GM12872 (cell line): Measurements from ENCODE around the gene ARTN.

ENCODE experiments used
- TF ChIP-seq, protein P1 (sequence below): IDR thresholded peaks from 3 replicates; pipeline ENCODE4 v1.5.1; 2011; ENCODE audit warnings: low read depth, mild to moderate bottlenecking, low read length, moderate library complexity; ENCODE audit not compliant: insufficient read depth

ARTN gene

GRCh38 chr1:43933386-43934100 is at the start of gene ARTN:
Gene ARTN (plus strand): TSS chr1:43933801. CDS start chr1:43935657, 1,856 bp downstream.
- TF ChIP-seq, protein P1, sequence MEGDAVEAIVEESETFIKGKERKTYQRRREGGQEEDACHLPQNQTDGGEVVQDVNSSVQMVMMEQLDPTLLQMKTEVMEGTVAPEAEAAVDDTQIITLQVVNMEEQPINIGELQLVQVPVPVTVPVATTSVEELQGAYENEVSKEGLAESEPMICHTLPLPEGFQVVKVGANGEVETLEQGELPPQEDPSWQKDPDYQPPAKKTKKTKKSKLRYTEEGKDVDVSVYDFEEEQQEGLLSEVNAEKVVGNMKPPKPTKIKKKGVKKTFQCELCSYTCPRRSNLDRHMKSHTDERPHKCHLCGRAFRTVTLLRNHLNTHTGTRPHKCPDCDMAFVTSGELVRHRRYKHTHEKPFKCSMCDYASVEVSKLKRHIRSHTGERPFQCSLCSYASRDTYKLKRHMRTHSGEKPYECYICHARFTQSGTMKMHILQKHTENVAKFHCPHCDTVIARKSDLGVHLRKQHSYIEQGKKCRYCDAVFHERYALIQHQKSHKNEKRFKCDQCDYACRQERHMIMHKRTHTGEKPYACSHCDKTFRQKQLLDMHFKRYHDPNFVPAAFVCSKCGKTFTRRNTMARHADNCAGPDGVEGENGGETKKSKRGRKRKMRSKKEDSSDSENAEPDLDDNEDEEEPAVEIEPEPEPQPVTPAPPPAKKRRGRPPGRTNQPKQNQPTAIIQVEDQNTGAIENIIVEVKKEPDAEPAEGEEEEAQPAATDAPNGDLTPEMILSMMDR = no peak

DNA sequence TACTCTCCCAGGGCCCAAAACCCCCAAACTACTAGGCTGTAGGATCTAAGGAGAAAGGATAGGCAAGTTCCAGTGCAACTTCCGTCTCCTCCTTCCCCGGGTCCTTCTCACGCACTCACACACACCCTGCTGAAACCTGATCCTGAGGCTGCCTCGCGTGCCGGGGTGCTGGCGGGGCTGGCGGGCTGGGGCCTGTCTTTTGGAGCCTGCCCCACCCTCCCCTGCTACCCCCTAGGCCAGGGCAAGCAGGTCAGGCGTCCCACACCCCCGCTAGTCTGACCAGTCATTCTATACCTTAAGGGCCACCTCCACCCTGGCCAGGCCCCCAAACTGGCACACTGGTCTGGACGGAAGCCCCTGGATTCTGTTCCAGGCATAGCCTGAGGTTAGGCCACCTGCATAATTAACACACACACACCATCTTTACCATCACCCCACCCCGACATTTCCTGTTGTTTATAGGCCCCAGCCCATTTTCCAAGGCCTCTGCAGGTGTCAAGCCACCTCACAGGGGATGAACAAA is 48.3 kb upstream of the ARTN start:
- TF ChIP-seq, protein P1 = no peak

- TF ChIP-seq, protein P1 = no peak
Measured at GRCh38 chr1:43887748-43888147, 45.9 kb upstream of the ARTN start.

- TF ChIP-seq, protein P1 = no peak
Measured at GRCh38 chr1:43890815-43891214, 42.8 kb upstream of the ARTN start.

DNA sequence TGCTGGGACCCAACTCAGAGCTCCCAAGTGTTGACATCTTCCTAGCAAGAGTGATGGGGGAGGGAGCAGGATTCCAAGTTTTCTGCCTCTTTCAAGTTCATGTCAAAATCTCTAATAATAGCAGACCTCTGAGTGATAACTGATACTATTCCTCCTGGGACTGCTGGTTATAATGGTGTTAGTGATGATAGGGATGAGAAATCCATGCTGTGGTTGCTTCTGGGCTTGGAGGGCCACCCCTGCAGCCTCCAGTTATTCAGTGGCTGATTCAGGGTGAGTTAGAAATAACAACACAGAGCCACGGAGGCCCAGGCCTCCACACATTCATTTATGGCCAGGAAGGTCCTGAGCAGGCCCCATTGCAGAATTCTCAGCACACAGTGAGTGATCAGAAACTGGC is 40.6 kb upstream of the ARTN start:
- TF ChIP-seq, protein P1 = no peak

DNA sequence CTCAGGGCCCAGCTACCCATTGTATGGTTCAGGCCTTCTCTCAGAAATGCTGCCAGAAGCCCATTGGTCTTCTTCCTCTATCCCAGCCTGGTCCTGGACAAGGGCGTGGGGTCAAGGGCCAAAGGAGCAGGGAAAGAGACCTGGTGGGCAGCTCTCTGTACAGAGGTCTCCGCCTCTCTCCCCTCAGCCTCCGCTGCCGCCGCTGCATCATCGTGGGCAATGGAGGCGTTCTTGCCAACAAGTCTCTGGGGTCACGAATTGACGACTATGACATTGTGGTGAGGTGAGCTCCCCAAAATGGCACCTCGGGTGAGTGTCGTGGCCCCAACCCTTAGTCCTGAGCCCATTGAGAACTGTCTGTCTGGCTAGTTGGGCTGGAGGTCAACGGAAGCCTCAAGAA is 34.6 kb upstream of the ARTN start:
- TF ChIP-seq, protein P1 = no peak

DNA sequence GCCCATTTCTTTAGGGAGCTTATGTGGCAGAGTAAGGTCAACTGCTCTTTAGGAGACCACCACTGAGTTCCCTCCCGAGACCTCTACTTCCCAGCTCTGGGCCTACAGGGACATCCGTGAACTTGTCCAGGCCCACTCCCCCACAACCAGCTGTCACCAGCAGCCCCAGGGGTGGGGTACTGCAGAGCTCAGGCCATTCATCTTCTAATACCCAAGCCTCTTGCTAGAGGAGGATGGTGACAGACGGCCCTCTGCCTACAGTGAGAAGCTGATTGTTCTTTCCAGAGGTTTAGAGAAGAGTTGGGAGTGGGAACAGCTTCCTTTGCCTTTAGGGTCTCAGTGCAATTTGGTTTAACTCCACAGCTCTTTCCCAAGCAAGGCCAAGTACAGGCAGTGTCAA is 33.2 kb upstream of the ARTN start:
- TF ChIP-seq, protein P1 = no peak
